Stomach smooth muscle (tissue), 2 donors: Measurements from ENCODE around the gene PRR23E.

Source experiments
- H3K27ac ChIP-seq: one replicate; pipeline ENCODE4 v1.7.0; 2013; ENCODE audit warnings: mild to moderate bottlenecking, low read length, inconsistent platforms
- H3K27me3 ChIP-seq, 2 donors: one replicate each; pipeline ENCODE4 v1.7.0; 2013; ENCODE audit warnings: low read length in 2 of 2; ENCODE audit not compliant: insufficient read depth in 2 of 2, control insufficient read depth in 1 of 2
- H3K36me3 ChIP-seq, 2 donors: one replicate each; pipeline ENCODE4 v1.7.0; 2013; ENCODE audit warnings: low read length in 2 of 2; ENCODE audit not compliant: control insufficient read depth in 2 of 2, insufficient read depth in 2 of 2
- H3K4me1 ChIP-seq: one replicate; pipeline ENCODE4 v1.7.0; 2013; ENCODE audit warnings: low read length; ENCODE audit not compliant: control insufficient read depth, insufficient read depth
- H3K4me3 ChIP-seq, 2 donors: one replicate each; pipeline ENCODE4 v1.7.0; 2013; ENCODE audit warnings: low read length in 2 of 2
- H3K9ac ChIP-seq, 2 donors: one replicate each; pipeline ENCODE4 v1.7.0; 2013; ENCODE audit warnings: low read length in 2 of 2, mild to moderate bottlenecking in 1 of 2
- H3K9me3 ChIP-seq, 2 donors: one replicate each; pipeline ENCODE4 v1.7.0; 2013; ENCODE audit warnings: low read length in 2 of 2; ENCODE audit not compliant: control insufficient read depth in 2 of 2
- donor health status: healthy.
- donor health status: Pancreatic carcinoma.

Gene PRR23E

DNA sequence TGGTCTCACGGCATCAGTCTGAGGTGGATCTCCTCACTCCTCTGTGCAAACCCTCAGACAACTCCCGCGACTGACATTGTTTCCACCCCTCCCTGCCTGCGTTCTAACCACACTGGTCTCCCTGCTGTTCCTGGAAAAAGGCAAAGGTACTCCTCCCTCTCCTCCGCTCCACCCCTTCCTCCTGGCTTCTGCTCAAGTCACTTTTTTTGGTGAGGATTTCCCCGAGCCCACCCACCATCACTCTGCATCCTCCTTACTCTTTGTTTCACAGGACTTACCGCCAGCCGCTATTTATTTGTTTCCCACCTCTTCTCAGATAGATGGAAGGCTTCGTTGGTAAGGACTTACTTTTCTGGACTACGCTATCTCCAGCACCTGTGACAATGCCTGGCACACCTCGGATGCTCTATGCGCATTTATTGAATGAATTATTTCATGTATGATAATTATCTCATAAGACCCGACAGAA is 25.6 kb downstream of the PRR23E start:
- Histone ChIP-seq H3K27me3 (peaks cover 11 to 13% of the 10 kb centered on the region in 2 donors), H3K9me3 (no peaks in the 10 kb centered on the region), H3K36me3 (no peaks in the 10 kb centered on the region), H3K4me1 (peaks cover 5% of the 10 kb centered on the region), H3K27ac (no peak overlapping the region), H3K9ac (no peak overlapping the region), H3K4me3 (no peak overlapping the region)

DNA sequence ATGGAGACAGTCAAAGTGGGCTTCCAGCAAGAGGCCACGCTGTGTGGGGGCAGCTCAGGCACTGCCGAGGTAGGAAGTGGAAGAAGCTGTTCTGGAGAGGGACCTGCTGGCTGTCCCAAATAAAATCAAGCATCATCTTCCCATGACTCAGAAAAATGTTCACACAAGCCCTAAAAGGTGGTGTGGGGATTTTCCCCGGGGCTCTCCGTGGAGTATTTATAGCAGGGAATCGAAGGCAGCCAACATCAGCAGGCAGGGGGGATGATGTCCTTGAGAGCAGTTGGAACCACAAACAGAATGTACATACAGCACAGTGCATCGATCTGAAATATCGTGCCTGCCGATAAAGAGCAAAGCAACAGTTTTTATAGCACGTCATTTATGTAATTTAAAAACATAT is 27.6 kb downstream of the PRR23E start:
- peak overlapping the region in 1 of 2 donors; percentile 27 for H3K4me3 ChIP-seq
- H3K9ac ChIP-seq: no peak overlapping the region
- H3K27ac ChIP-seq: no peak overlapping the region
- H3K9me3 ChIP-seq: peaks cover 0 to 4% of the 10 kb centered on the region in 2 donors
- H3K36me3 ChIP-seq: no peaks in the 10 kb centered on the region
- H3K27me3 ChIP-seq: peaks cover 13 to 15% of the 10 kb centered on the region in 2 donors
- H3K4me1 ChIP-seq: peaks cover 5% of the 10 kb centered on the region

DNA sequence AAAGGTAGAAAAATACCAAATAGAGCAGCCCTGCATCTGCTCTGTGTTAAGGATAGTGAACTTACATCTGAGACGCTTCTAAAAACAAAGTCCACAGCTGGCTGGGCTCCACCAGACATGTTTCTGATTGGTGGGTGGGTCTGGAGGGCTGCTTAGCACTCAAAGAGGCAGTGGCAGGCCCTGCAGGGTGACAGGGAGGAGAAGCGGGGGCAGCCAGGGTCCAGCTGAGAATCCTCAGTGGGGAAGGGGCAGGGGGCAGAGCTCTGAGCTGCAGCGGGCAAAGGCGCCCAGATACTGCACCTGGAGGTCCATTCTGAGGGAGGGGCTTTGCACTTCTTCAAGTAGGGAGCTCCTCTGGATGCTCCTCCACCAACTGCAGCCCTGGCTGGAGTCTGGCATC is 28.1 kb downstream of the PRR23E start:
- Histone ChIP-seq H3K27ac (no peak overlapping the region), H3K9ac (no peak overlapping the region), H3K4me1 (peaks cover 5% of the 10 kb centered on the region), H3K4me3 (no peak overlapping the region), H3K27me3 (peaks cover 13 to 15% of the 10 kb centered on the region in 2 donors), H3K36me3 (no peaks in the 10 kb centered on the region), H3K9me3 (peaks cover 0 to 8% of the 10 kb centered on the region in 2 donors)

DNA sequence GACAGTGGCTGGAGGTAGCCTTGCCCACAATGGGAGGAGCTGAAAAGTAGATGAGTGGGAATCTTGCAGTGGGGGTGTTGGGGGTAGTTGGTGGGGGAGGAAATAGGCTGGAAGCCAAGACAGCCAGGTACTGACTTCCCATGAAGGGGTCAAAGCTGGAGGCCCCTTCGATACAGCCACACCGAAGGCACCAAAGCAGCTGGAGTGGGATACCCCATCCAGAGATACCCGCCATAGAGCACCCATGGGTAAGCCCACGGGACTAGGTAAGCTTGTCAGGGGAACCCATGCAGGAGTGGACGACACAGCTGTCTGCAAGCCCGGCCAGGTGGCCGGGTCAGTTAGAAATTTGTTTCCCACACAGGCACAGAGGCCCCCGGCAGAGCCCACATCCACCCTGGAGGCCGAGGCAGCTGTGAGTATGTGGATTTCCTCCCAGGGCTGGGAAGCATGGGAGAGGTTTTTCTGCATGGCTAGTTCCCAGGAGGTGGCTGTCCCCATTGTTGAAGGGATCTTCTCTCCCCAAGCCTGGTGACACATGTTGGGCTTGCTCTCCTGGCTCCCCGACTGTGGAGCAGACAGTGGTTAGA is 28.6 kb downstream of the PRR23E start:
- H3K9me3 ChIP-seq: peaks cover 0 to 11% of the 10 kb centered on the region in 2 donors

DNA sequence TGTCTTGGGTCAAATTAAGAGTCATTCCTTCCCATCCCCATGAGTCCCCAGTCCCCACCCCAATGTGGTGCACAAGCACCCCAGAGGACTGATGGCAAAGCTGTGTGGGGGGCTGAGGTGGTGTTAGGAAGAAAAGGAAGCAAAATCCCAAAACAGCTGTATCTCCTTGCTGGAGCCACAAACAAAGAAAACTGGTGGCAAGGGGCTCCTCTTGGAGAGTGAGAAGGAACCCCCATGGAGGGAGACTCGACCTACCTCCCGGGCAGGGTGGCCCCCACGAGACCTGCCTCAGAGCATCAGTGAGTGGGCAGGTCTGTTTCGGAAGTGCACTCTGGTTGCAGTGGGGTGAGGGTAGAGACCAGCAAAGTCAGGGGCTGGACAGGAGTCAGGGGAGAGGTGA is 29.2 kb downstream of the PRR23E start:
- Histone ChIP-seq H3K4me3 (no peak overlapping the region), H3K27ac (no peak overlapping the region), H3K36me3 (no peaks in the 10 kb centered on the region), H3K9ac (no peak overlapping the region), H3K4me1 (peaks cover 5% of the 10 kb centered on the region), H3K9me3 (peaks cover 0 to 11% of the 10 kb centered on the region in 2 donors), H3K27me3 (peaks cover 11 to 15% of the 10 kb centered on the region in 2 donors)

More for the DNA sequence above, 28.6 kb downstream of the PRR23E start:
- Histone ChIP-seq H3K4me1 (peaks cover 5% of the 10 kb centered on the region), H3K27ac (no peak overlapping the region), H3K4me3 (no peak overlapping the region), H3K36me3 (no peaks in the 10 kb centered on the region), H3K27me3 (peaks cover 13 to 15% of the 10 kb centered on the region in 2 donors), H3K9ac (no peak overlapping the region)

DNA sequence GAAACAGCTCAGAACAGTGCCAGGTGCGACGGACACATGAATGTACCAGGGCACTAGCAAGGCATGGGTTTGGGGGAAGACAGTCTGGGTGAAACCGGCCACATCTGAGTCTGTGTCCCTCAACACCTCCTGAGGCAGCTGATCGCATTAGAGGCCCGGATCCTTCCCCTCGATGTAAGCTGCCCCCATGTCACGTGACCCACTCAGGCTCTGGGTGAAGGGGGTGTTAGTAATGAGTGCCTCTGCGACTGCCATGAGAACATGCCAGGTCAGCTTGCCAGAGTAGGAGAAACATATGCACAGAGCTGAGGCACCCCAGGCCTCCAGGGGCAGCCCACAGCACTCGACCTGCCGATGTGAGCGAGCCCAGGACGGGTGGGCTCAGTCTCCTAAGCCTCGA is 29.7 kb downstream of the PRR23E start:
- no peak overlapping the region for H3K9ac ChIP-seq
- no peaks in the 10 kb centered on the region for H3K36me3 ChIP-seq
- peaks cover 10 to 19% of the 10 kb centered on the region in 2 donors for H3K27me3 ChIP-seq
- H3K4me3 ChIP-seq: no peak overlapping the region
- peaks cover 0 to 11% of the 10 kb centered on the region in 2 donors for H3K9me3 ChIP-seq
- peaks cover 5% of the 10 kb centered on the region for H3K4me1 ChIP-seq
- H3K27ac ChIP-seq: no peak overlapping the region

DNA sequence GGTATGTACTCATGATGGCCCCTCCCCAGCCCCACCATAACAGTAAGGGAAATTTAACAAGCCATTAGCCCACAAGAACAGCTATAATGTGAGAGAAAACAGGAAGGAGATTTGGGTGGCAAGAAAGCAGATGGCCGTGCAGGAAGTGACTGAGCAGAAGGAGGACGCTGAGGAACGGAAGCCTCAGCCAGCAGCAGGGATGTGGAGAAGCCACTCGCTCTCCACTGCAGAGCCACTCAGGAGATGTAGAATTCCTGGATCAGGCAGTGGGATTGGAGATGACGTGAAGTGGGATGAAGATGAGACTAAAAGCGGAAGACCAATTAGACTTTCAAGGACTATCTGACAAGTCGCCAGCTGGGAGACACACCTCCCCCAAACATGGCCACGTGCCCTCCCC is 31.2 kb downstream of the PRR23E start:
- Histone ChIP-seq H3K4me1 (peaks cover 5% of the 10 kb centered on the region), H3K9me3 (peaks cover 0 to 11% of the 10 kb centered on the region in 2 donors), H3K4me3 (no peak overlapping the region), H3K9ac (no peak overlapping the region), H3K27ac (no peak overlapping the region), H3K27me3 (peaks cover 8 to 15% of the 10 kb centered on the region in 2 donors), H3K36me3 (no peaks in the 10 kb centered on the region)

DNA sequence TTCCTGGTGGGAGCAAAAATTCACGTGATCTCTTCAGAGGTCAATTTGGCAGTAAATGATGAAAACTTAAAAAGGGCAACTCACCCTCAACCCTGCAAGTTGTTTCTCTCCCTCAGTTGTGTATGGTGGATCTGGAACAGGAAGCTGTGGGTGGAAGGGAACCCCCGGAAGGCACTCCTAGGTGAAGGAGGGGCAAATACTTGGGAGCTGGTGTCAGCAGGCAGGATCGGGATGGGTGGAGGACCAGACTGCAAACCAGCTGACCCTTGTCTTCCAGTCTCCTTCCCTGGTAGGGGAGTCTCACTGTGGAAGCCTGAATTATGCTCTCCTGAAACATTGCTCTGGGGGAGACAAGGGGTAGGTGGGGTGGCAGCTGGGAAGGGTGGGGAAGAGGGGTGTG is 33.5 kb downstream of the PRR23E start:
- no peak overlapping the region for H3K9ac ChIP-seq
- H3K9me3 ChIP-seq: peaks cover 6 to 21% of the 10 kb centered on the region in 2 donors
- H3K27me3 ChIP-seq: peaks cover 8 to 11% of the 10 kb centered on the region in 2 donors
- H3K4me1 ChIP-seq: no peaks in the 10 kb centered on the region
- H3K36me3 ChIP-seq: no peaks in the 10 kb centered on the region
- H3K4me3 ChIP-seq: no peak overlapping the region
- no peak overlapping the region for H3K27ac ChIP-seq

DNA sequence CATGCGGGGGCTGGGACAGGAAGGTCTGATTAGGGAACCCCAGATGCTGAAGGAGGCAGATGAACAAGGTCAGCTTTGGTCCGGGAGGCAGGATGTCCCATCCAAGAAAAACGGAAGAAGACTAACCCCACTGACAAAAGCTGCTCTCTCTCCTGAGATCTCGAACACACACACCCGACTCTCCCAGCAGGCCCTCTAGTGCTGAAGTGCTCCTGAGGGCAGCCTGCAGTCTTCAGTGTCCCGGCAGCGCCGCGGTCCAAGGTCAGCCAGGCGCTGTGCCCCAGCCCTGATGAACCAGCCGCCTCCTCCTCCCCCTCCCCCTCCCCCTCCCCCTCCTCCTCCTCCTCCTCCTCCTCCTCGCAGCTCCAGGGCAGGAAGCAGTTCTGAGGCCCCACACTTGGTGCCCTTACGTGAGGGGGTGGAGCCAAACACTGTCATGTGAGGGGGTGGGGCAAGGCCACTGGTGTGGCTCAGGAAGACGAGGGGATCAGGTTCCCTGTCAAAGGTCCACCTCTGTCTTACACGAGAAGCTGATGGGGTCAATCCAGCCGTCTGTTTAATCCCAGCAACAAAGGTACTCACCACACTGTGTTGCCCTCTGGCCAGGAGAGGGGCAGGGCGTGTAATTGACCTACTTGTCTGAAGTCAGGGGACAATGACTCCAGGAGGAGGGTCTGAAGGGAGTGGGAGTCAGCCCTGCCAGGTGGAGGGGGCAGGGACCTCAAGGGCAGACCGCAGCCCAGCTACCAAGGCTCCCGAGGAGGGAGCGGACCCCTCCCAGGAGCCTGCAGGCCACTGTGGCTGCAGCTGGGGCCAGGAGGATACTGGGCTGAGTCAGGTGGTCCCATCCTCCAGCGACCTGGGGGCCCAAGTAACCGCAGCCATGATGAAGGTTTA is 34.3 kb downstream of the PRR23E start:
- Histone ChIP-seq H3K27ac (no peak overlapping the region), H3K4me3 (no peak overlapping the region), H3K9me3 (peaks cover 6 to 22% of the 10 kb centered on the region in 2 donors), H3K4me1 (no peaks in the 10 kb centered on the region), H3K36me3 (no peaks in the 10 kb centered on the region), H3K27me3 (peaks cover 5 to 11% of the 10 kb centered on the region in 2 donors), H3K9ac (no peak overlapping the region)

DNA sequence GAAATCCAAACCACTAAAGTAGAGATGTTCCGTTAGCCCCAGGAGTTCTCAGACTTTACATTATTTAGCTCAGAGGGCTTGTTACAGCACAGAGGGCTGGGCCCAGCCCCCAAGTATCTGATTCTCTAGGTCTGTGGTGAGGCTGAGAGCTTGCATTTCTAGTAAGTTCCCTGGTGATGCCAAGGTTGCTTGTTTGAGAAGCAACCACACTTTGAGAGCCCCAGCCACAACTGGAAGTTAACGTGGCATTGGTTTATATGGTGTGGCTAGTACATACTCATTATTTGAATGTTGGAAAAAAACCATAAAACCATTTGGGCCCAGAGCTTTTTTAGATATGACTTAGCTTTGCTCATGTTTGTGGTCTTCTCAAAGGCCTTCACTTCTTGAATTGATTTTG is 35.9 kb downstream of the PRR23E start:
- H3K4me3 ChIP-seq: no peak overlapping the region
- peaks cover 6 to 22% of the 10 kb centered on the region in 2 donors for H3K9me3 ChIP-seq
- peaks cover 2 to 6% of the 10 kb centered on the region in 2 donors for H3K27me3 ChIP-seq
- H3K4me1 ChIP-seq: no peaks in the 10 kb centered on the region
- no peaks in the 10 kb centered on the region for H3K36me3 ChIP-seq
- no peak overlapping the region for H3K9ac ChIP-seq
- H3K27ac ChIP-seq: no peak overlapping the region
